Measurements from ENCODE around the gene ZNF48.
"Not testable (repeated sequence)": the region's sequence is repeated elsewhere in the genome, so short reads cannot be mapped to it uniquely, and the experiment has no call there.

The ZNF48 gene

DNA sequence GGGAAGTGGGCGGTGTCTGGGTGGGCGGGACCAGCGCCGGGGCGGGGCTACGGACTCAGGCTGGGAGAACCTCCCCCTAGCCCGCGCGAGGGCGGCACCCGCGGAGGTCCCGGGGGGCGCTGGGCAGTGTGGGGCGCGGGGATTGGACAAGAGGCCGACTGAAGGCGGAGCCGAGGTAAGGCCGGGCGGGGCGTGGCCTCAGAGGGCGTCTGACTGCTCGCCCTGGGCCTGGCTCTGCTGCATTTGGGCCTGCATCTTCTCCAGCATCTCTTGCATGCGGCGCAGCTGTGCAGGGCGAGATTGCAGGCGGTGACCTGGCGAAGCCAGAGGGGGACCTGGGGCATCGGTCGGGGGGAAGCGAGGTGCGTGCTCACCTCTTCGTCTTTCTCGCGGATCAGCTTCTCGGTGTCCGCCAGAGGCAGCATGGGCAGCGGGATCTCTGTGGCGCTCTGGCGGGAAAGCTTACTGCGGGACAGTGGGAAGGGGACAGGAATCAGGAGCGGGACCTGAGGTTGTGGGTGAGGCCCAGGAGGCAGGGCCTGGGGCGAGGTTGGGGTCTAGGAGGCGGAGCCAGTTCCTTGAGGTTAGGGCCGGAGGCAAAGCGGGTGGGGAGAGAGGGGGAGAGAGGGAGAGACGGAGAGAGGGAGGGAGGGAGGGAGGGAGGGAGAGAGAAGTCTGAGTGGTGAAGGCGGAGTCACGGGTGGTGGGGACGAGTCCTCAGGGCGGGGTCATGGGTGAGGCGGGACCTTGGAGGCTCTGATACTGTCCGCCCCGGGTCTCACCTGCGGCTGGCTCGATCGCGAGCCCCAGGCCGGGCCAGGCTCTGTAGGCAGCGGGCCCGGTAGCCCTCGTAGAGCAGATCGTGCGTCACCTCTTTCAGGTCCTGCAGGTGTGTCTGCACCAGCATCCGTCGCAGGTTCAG, 16.7 kb upstream of the ZNF48 start:
- peak; percentile 96 for DNase-seq

- DNase-seq, result no peak
These were observed 15.9 kb upstream of the ZNF48 start for GRCh38 chr16:30379158-30379783.

DNA sequence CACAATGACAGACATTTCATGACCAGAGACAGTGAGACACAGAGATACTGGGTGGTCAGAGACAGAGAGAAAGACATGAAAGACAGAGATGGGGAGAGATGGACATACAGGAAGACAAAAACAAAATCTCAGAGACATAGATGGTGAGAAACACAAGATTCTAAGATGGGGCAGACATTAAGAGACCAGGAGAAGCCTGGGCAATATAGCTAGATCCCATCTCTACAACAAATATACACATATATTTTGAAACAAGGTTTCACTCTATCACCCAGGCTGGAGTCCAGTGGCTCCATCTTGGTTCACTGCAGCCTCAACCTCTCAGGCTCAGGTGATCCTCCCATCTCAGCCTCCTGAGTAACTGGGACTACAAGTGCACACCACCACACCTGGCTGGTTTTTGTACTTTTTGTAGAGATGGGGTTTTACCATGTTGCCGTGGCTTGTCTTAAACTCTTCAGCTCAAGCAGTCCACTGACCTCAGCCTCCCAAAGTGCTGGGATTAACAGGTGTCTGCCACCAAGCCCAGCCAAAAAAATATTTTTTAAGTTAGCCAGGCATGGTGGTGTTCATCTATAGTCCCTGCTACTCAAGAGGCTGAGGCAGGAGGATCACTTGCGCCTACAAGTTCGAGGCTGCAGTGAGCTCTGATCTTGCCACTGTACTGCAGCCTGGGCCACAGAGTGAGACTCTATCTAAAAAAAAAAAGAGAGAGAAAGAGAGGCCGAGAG, 15.0 kb upstream of the ZNF48 start:
- no peak for DNase-seq

DNA sequence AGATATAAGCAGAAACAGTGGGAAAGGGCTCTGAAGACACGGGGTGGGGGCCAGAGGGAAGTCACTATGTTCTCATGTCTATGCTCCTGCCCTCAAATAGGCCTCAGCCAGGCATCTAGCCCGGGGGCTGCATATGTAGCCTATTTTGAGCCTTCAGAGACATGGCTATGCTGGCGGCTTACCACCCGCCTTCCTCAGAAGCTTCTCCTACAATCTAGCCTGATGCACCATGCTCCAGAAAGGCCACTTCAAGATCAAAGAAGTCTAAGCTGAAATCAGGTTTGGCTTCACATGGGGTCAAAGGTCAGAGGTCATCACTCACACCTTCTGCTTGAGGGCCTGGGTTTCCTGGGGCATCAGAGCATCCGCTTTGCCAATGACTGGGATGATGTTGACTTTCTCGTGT, 14.4 kb upstream of the ZNF48 start:
- no peak for DNase-seq

GRCh38 chr16:30381291-30382041, 13.8 kb upstream of the ZNF48 start:
- DNase-seq, result no peak

- peak in 1 of 2 experiments; percentile 19 for DNase-seq
These were observed 12.9 kb upstream of the ZNF48 start, which contains the start of gene SEPTIN1 for GRCh38 chr16:30382111-30382881. Gene SEPTIN1 (minus strand): TSS chr16:30382561. CDS start chr16:30382542, 19 bp downstream.

GRCh38 chr16:30383521-30383920, 11.7 kb upstream of the ZNF48 start:
- DNase-seq, result no peak

DNA sequence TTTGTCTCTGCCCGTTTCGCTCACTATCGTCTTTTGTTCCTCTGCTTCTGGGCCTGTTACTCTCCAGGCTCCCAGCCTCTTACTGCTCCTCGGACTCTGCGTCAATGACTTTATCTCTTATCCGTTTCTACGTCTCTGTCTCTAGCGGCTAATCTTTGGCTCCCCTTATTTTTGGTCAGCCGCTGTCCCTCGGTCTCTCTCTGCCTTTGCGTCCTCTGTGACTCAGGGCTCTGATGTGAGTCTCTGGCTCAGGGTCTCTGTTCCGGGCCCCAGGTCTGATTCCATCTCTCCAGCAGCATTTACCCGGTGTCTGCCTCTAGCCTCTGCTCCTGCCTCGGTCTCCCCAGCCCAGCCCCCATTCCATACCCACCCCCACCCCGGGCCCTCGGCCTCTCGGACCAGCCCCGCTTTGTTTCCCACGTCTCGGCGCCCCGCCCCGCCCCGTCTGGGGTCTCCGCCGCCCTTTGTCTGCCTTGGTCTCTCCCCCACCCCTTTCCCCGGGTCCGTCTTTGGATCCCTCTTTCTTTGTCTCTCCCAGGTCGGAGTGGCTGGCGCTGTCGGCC, 547 bp upstream of the ZNF48 start:
- peak in 1 of 2 experiments; percentile 75 for DNase-seq

GRCh38 chr16:30395992-30396585, 869 bp downstream of the ZNF48 start:
- DNase-seq, result no peak

GRCh38 chr16:30396627-30397026, 1.4 kb downstream of the ZNF48 start:
- DNase-seq, result not testable (repeated sequence)

DNA sequence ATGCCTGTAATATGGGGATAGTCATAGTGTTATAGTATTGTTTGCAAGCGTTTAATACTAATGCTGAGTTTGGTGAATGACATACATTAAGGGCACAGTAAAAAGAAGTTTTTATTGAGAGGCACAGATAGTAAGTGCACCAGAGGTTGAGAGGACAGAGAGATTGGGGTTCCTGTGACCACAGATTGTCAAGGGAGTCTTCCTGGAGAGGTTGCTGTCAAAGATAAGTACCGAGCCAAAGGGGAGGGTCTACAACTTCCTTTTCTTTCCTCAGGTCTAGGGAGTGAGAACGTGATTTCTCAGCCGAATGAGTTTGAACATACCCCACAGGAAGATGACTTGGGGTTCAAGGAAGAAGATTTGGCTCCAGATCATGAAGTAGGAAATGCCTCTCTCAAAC, 1.8 kb downstream of the ZNF48 start:
- DNase-seq, result no peak

DNA sequence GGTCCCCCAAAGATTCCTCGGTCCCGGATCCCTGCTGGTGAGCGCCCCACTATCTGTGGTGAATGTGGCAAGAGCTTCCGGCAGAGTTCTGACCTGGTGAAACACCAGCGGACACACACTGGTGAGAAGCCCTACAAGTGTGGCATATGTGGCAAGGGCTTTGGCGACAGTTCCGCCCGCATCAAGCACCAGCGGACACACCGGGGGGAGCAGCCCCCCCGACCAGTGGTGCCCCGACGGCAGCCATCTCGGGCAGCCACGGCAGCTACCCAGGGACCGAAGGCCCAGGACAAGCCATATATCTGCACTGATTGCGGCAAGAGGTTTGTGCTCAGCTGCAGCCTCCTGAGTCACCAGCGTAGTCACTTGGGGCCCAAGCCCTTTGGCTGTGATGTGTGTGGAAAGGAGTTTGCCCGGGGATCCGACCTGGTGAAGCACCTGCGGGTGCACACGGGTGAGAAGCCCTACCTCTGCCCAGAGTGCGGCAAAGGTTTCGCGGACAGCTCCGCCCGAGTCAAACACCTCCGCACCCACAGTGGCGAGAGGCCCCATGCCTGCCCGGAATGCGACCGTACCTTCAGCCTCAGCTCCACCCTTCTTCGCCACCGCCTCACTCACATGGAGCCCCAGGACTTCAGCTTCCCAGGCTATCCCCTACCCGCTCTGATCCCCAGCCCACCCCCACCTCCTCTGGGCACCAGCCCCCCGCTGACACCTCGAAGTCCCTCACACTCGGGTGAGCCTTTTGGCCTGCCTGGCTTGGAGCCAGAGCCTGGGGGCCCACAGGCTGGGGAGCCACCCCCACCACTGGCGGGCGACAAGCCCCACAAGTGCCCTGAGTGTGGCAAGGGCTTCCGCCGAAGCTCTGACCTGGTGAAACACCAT, 2.8 kb downstream of the ZNF48 start:
- DNase-seq, result no peak

GRCh38 chr16:30398661-30399434, 3.6 kb downstream of the ZNF48 start:
- no peak for DNase-seq

DNA sequence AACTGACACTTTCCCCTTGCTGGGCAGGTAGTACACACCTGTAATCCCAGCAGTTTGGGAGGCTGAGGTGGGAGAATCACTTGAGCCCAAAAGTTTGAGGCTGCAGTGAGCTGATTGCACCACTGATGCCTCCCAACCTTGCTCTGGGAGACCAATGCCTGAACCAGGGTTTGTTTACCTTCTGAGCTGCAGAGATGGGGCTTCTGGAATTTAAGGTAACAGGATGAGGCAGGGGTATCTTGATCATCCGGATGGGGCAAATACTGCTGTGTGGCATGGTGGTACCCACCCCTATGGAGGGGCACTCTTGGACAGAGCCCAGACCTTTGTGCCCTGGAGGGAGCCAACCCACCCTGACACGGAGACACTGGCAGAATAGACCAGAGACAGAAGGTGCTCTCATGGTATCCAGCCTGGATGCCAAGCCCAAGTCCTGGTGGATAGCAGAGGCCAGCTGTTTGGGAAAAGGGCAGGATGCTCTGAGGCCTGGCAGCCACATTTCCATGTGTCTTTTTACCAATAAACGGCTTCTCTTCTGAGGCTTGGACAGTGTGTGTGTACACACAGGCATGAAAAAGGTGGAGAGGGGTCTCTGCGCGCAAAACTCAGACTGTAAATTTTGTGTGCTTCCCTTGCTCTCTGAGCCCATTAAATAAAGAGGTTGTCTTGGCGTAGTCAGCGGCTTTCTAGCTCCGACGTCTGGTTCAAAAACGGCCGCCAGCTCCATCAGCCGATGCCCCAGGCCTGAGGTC, 4.4 kb downstream of the ZNF48 start:
- DNase-seq, result peak in 1 of 2 experiments; percentile 26

- DNase-seq, result peak in 1 of 2 experiments; percentile 40
These were observed 6.7 kb downstream of the ZNF48 start for GRCh38 chr16:30401768-30402425.

DNA sequence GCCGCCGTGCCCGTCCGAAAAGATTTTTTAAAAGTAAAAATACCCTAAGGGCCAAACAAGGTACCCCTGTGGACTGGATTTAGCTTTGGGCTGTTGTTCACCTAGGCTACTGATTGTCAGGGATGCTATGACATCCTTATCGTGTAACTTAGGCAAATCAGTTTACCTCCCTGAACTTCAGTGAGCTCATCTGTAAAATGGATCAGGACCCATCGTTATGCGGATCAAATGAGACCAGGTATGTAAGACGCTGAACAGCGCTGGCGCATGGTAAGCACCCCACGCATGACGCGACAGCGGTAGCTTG, 11.5 kb downstream of the ZNF48 start:
- no peak for DNase-seq

- peak; percentile 90 to 92 for DNase-seq
These were observed 12.0 kb downstream of the ZNF48 start, which contains the start of gene ZNF771 for GRCh38 chr16:30407102-30407803. Gene ZNF771 (plus strand): TSS chr16:30407606. CDS start chr16:30408054, 448 bp downstream.
